ENCODE data around the gene OLFM2. TPM values are rescaled to one million over a fixed set of nuclear protein-coding genes. Genes with fewer than 3 reads are reported as not detected.

The OLFM2 gene
- total RNA-seq, 3 donors from 2014 or later = 7.2 to 42.6 (median 8.8) TPM

- Histone ChIP-seq H3K27ac (no peak overlapping the region), H3K4me1 (no peaks in the 10 kb centered on the region), H3K36me3 (no peaks in the 10 kb centered on the region), H3K27me3 (peaks cover 0 to 2% of the 10 kb centered on the region in 2 donors), H3K4me3 (no peak overlapping the region), H3K9me3 (no peaks in the 10 kb centered on the region)
- intact Hi-C loops (cut with DNase I; ENCODE audit: low total_unique reads) = no loop called here
- DNase-seq (ENCODE audit: low spot score in 2 of 2) = no peak
- no peak for TF ChIP-seq CTCF (IDR thresholded peaks at IDR 0.05)
- no peak for TF ChIP-seq POLR2AphosphoS5 (IDR thresholded peaks at IDR 0.05)
- TF ChIP-seq POLR2A (IDR thresholded peaks at IDR 0.05) = no peak
Observed at GRCh38 chr19:9911524-9912185, 24.7 kb downstream of the OLFM2 start.

- Histone ChIP-seq H3K9me3 (no peaks in the 10 kb centered on the region), H3K4me3 (no peak overlapping the region), H3K36me3 (no peaks in the 10 kb centered on the region), H3K27me3 (peaks cover 0 to 2% of the 10 kb centered on the region in 2 donors), H3K4me1 (no peaks in the 10 kb centered on the region), H3K27ac (no peak overlapping the region)
- intact Hi-C loops (cut with DNase I; ENCODE audit: low total_unique reads) = no loop called here
- TF ChIP-seq CTCF (IDR thresholded peaks at IDR 0.05) (no peak), POLR2AphosphoS5 (IDR thresholded peaks at IDR 0.05) (no peak), POLR2A (IDR thresholded peaks at IDR 0.05) (no peak)
- no peak for DNase-seq (ENCODE audit: low spot score in 2 of 2)
Observed at GRCh38 chr19:9910625-9911024, 25.7 kb downstream of the OLFM2 start.

GRCh38 chr19:9909251-9909650 is 27.1 kb downstream of the OLFM2 start:
- intact Hi-C loops (cut with DNase I; ENCODE audit: low total_unique reads) = no loop called here
- peaks cover 0 to 2% of the 10 kb centered on the region in 2 donors for H3K27me3 ChIP-seq

GRCh38 chr19:9906475-9907087 is 29.7 kb downstream of the OLFM2 start:
- intact Hi-C loops (cut with DNase I; ENCODE audit: low total_unique reads) = no loop called here
- no peaks in the 10 kb centered on the region for H3K36me3 ChIP-seq
- DNase-seq (ENCODE audit: low spot score in 2 of 2) = no peak
- H3K4me1 ChIP-seq = no peaks in the 10 kb centered on the region
- H3K27me3 ChIP-seq = no peaks in the 10 kb centered on the region
- no peaks in the 10 kb centered on the region for H3K9me3 ChIP-seq
- no peak for TF ChIP-seq CTCF (IDR thresholded peaks at IDR 0.05)
- TF ChIP-seq POLR2A (IDR thresholded peaks at IDR 0.05) = no peak
- no peak for TF ChIP-seq POLR2AphosphoS5 (IDR thresholded peaks at IDR 0.05)
- no peak overlapping the region for H3K4me3 ChIP-seq
- no peak overlapping the region for H3K27ac ChIP-seq

More at GRCh38 chr19:9909251-9909650, 27.1 kb downstream of the OLFM2 start:
- Histone ChIP-seq H3K4me3 (no peak overlapping the region), H3K9me3 (no peaks in the 10 kb centered on the region), H3K4me1 (no peaks in the 10 kb centered on the region), H3K27ac (no peak overlapping the region), H3K36me3 (no peaks in the 10 kb centered on the region)
- DNase-seq (ENCODE audit: low spot score in 2 of 2) = no peak
- TF ChIP-seq CTCF (IDR thresholded peaks at IDR 0.05) (no peak), POLR2AphosphoS5 (IDR thresholded peaks at IDR 0.05) (no peak), POLR2A (IDR thresholded peaks at IDR 0.05) (no peak)

- H3K36me3 ChIP-seq = no peaks in the 10 kb centered on the region
- no peaks in the 10 kb centered on the region for H3K9me3 ChIP-seq
- H3K27ac ChIP-seq = no peak overlapping the region
- no peaks in the 10 kb centered on the region for H3K4me1 ChIP-seq
- no peak for DNase-seq (ENCODE audit: low spot score in 2 of 2)
- no peak overlapping the region for H3K4me3 ChIP-seq
- no peaks in the 10 kb centered on the region for H3K27me3 ChIP-seq
- intact Hi-C loops (cut with DNase I; ENCODE audit: low total_unique reads) = no loop called here
- TF ChIP-seq POLR2AphosphoS5 (IDR thresholded peaks at IDR 0.05) (no peak), POLR2A (IDR thresholded peaks at IDR 0.05) (no peak)
Observed at GRCh38 chr19:9903336-9903735, 33.0 kb downstream of the OLFM2 start.

Data from breast epithelium (tissue), 4 donors.